Choroid plexus epithelial cell (primary cell): Measurements from ENCODE around the gene ADAMTS3.
"Not testable (repeated sequence)": the region's sequence is repeated elsewhere in the genome, so short reads cannot be mapped to it uniquely, and the experiment has no call there.

Experiments
- DNase-seq: peaks from one replicate; pipeline ENCODE4 v3.0.0-alpha.2; 2010; ENCODE audit warnings: low read depth
- H3K4me3 ChIP-seq: 2 replicates; pipeline ENCODE4 v1.5.1; 2011; ENCODE audit warnings: low read depth, mild to moderate bottlenecking, control low read depth, low read length, moderate library complexity
- TF ChIP-seq, protein P1 (sequence below): conservative IDR thresholded peaks from 2 replicates; pipeline ENCODE4 v1.5.1; 2011; ENCODE audit warnings: low read depth, mild to moderate bottlenecking, control low read depth, inconsistent platforms, low read length, moderate library complexity

The ADAMTS3 gene

DNA sequence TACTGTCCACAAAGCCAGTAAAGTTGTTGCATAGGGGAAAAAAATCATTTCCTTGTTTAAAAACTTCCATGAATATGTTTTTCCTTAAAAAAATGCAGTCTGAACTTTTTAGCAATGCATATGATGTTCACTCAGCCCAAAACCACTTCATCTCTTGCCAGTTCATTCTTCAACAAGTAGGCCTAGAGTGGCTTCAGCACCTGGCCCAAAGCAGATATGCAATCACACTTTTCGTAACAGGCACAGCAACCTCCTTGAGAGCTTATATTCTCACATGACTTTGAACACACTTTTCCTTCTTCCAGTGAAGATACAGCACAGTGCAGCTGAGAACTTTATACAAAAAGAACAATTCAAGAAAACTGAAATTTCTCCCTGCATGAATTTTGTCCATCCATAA is 128.6 kb downstream of the ADAMTS3 start:
- DNase-seq, result no peak
- no peak overlapping the region for H3K4me3 ChIP-seq
- TF ChIP-seq, protein P1, sequence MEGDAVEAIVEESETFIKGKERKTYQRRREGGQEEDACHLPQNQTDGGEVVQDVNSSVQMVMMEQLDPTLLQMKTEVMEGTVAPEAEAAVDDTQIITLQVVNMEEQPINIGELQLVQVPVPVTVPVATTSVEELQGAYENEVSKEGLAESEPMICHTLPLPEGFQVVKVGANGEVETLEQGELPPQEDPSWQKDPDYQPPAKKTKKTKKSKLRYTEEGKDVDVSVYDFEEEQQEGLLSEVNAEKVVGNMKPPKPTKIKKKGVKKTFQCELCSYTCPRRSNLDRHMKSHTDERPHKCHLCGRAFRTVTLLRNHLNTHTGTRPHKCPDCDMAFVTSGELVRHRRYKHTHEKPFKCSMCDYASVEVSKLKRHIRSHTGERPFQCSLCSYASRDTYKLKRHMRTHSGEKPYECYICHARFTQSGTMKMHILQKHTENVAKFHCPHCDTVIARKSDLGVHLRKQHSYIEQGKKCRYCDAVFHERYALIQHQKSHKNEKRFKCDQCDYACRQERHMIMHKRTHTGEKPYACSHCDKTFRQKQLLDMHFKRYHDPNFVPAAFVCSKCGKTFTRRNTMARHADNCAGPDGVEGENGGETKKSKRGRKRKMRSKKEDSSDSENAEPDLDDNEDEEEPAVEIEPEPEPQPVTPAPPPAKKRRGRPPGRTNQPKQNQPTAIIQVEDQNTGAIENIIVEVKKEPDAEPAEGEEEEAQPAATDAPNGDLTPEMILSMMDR, result no peak

DNA sequence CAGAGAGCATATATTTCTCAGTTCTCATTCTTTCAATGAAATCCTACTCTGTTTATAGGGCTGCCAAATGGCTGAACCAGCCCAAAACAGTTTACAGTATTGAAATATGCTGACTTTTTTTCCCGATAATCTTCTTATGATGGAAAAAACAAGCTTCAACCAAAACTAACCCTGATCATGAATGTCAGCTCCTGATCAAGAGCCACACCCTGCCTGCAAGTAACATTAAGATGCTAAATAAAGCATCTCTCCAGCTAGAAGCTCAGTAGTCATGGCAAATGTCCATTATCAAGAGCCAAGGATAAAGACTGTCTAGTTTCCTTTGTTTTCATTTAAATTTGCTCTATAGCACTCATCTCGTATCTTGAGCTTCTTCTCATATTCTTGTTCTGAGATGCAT is 136.0 kb downstream of the ADAMTS3 start:
- TF ChIP-seq, protein P1, result no peak
- DNase-seq, result no peak
- H3K4me3 ChIP-seq, result no peak overlapping the region

DNA sequence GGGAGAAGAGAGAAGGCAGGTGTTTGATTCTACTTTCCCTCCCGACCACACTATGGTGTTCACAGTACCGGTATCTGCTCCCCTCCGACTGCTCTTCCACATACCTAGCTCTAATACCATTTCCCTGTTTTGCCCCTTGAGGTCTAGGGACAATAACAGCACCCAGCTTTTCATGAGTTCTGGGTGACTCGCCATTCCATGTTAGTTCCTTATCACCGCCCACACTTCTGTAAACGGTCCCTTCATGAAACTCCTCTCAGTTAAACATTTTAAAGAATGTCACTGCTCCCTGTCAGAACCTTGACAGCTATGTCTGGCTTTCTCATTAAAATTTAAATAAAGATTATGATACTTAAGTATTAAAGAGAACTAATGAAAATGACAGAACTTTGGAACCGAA is 136.7 kb downstream of the ADAMTS3 start:
- no peak for DNase-seq
- TF ChIP-seq, protein P1, result no peak
- no peak overlapping the region for H3K4me3 ChIP-seq

DNA sequence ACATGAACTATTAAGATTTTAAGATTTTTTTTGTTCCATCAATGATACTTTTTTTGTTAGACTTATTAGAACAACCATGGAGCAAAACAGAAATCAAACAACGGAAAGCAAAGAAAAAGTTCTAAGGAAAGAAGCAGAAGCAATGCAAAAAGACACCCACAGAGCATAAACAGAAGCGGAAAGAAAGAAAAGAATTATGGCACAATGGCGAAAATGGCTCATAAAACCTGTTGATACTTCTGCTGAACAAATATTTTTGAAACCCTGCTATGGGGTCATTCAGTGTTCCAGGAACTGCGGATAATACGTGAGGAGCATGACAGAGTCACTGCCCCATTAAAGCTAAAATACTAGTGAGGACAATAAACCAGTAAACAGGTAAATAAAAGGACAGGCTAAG is 138.0 kb downstream of the ADAMTS3 start:
- no peak for DNase-seq
- no peak overlapping the region for H3K4me3 ChIP-seq
- TF ChIP-seq, protein P1, result no peak

DNA sequence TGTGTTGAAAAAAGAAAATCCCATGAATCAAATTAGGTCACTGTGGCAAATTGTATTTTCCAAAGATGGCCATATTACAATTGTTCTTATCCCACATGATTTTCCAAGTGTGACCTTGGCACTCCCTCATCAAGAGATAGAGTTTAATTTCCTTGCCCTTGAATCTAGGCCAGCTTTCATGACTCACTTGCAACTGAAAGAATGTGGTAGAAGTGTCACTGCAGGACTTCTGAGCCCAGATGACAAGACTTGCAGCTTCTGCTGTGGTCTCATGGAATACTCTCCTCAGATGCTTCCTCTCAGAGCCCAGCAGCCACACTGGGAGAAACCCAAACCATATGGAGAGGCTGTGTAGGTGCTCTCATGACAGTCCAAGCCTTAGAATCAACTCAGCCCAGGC is 139.0 kb downstream of the ADAMTS3 start:
- TF ChIP-seq, protein P1, result no peak
- H3K4me3 ChIP-seq, result no peak overlapping the region
- peak; percentile 11 for DNase-seq

DNA sequence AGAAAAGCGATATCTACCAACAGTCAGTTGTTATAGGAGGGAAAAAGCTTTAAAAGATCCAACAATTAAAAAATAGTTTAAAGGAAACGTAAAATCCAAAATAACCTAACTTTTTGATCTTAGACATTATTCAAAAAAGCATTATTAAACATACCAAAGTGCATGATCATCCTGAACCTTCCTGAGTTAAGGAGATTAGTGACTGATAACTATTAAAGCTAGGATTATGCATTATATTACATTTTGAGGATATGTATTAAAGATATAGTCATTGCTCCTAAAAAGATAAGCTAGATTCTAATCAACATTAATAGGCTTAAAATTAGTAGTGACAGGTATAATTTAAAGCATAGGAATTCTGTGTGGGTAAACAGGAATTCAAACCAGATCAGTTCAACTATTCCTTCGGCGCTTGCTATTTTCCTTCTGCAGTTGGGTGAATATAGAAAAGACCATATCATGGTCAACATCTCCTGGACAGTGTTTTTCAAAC is 139.6 kb downstream of the ADAMTS3 start:
- no peak overlapping the region for H3K4me3 ChIP-seq
- TF ChIP-seq, protein P1, result no peak
- DNase-seq, result no peak

DNA sequence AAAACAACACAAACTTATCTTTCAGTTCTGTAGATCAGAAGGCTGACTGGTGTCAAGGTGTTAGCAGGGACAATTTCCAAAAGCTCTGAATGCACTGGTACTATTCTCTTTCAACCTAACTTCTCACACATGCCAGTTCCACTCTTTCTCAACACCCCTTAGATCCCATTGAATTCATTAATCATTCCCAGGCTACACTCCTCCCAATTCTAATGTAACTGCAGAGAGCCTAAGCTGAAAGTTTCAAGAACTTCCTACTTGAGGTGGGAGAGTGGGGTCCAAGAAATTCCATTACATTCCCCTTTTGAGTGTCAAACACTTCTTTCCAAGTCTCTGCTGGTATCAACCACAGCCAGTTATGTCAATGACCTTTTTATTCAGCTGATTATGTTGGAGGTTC is 142.0 kb downstream of the ADAMTS3 start:
- no peak for DNase-seq
- TF ChIP-seq, protein P1, result no peak
- no peak overlapping the region for H3K4me3 ChIP-seq

DNA sequence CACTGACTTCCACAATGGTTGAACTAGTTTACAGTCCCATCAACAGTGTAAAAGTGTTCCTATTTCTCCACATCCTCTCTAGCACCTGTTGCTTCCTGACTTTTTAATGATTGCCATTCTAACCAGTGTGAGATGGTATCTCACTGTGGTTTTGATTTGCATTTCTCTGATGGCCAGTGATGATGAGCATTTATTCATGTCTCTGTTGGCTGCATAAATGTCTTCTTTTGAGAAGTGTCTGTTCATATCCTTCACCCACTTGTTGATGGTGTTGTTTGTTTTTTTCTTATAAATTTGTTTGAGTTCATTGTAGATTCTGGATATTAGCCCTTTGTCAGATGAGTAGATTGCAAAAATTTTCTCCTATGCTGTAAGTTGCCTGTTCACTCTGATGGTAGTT is 143.1 kb downstream of the ADAMTS3 start:
- not testable (repeated sequence) for DNase-seq

More for the DNA sequence above, 143.1 kb downstream of the ADAMTS3 start:
- H3K4me3 ChIP-seq, result not testable (repeated sequence)
